Measurements from ENCODE around the gene ELAVL1.

ELAVL1 gene

DNA sequence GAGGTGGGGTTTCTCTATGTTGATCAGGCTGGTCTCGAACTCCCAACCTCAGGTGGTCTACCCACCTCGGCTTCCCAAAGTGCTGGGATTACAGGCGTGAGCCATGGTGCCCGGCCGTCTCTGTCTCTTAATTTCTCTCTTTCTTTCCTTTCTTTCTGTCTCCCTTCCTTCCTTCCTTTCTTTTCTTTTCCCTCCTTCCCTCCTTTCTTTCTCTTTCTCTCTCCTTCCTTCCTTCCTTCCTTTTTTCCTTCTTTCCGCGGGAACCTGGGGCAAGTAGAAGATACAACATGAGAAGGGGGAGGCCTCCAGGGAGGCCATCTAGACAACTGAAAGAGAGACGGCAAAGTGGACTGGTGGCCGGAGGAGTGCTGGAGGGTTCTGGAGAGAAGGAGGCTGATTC is 15.2 kb upstream of the ELAVL1 start:
- no peak for DNase-seq

DNA sequence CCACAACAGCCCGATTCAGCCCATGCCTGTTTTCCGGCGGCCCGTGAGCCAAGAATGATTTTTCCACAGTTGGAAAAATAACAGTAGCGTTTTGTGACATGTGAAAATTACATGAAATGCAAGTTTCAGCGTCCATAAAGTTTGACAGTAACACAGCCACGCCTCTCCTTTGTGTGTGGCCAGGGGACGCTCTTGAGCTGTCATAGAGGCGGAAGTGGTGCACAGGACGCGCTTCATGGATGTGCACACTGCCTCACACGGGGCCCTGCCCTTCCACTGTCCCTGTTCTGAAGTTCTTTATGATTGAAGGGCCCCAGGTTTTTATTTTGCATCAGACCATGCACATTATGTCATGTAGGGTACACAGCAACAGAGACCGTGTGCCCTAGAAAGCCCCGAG is 12.4 kb upstream of the ELAVL1 start:
- DNase-seq: no peak

DNA sequence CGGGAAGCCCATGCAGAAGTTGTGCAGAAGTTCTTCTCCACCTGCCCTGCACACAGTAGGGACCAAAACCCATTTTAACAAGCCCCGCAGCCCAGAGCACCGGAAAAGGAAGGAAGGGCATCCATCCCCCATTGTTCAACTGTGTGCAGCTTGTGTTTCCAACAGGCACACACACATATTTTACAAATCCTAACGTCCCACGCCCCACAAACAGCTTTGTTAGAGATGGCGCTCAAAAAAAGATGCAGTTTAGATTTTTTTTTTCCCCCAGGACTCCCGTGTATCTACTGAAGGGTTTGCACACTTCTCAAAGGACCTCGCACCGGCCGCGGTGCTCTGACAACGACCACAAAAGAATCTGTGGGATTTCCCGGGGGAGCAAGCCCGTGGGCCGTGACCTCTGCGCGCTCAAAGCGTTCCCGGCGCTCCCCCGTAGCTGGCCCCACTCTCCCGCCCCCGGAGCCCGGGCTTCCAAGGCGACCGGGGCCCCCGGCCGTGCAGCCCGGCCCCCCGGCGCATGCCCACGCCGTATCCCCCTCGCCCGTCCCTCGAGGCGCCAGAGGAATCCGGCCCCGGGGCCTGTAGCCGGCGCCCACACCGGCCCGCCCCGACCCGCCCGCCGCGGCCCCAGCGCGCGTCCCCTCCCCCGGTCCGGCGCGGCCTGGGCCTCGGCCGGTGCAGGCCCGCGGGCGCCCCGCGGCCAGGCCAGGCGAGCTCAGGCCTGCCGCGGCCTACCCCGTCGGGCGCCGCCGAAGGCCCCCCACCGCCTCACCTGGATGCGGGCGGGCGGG is 523 bp downstream of the ELAVL1 start:
- peak; percentile 24 for DNase-seq

DNA sequence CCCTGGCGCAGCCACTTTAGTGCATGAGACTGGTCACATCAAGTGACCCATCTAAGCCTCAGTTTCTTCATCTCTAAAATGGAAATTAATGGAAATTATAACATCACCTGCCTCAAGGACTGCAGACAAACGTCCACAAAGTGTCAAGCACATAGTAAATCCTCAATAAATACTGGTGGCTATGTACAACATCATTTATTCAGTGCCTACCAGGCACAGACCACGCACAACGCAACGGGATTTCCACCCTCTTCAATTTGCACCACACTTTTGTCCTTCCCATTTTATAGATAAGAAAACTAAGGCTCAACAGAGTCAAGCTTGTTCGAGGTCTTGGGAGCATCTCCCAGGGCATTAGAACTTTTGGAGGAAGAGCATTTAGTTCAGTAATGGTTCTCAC is 1.4 kb downstream of the ELAVL1 start:
- no peak for DNase-seq

DNA sequence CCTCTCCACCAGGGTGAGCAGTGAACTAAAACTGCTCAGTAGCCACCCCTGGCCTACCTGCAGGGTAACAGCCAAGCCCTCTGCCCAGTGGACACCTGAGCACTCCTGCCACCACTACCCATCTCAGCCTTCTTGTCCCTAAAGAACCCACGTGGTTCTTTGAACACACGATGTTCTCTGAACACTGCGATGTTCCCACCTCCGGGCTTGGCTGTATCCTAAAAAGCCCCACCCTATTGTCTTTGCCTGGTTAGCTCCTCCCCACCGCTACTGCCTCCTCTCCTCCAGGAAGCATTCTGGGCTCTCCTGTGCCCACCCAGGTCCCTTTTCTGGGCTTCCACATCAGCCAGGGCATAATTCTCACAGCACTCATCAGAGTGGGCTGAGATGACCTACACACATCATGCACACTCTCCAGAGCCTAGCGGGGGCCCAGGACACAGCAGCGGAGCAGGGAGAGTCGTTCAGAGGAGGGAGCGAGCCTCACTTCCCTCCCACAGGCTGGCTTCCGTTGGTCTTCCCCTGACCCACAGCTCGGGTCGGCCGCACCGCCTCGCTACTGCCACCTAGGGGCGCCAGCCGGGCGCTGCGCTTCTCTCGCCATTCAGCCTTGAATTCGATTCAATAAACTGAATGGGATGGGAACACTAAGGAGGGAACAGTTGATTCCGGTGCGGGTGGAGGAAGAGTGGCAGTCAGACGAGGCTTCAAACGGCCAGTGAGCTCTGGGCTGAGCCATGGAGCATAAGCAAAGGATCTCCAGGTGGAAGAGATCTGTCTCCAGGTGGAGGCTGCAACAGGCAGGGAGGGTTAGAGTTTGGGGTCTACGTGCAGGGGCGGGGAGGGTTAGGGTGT is 3.2 kb downstream of the ELAVL1 start:
- DNase-seq: peak; percentile 51

DNA sequence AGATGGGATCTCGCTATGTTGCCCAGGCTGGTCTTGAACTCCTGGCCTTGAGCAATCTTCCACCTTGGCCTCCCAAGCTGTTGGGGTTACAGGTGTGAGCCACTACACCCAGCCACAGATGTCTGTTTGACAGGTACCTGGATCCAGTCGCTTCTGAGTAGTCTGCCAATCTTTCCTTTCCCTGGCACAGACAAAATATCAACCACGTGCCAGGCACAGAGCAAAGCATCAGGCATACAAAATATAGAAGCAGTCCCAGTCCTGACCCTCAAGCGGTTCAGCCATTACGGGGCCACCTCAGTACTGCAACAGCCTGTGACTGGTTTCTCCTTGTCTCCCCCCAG is 3.8 kb downstream of the ELAVL1 start:
- DNase-seq: no peak

DNA sequence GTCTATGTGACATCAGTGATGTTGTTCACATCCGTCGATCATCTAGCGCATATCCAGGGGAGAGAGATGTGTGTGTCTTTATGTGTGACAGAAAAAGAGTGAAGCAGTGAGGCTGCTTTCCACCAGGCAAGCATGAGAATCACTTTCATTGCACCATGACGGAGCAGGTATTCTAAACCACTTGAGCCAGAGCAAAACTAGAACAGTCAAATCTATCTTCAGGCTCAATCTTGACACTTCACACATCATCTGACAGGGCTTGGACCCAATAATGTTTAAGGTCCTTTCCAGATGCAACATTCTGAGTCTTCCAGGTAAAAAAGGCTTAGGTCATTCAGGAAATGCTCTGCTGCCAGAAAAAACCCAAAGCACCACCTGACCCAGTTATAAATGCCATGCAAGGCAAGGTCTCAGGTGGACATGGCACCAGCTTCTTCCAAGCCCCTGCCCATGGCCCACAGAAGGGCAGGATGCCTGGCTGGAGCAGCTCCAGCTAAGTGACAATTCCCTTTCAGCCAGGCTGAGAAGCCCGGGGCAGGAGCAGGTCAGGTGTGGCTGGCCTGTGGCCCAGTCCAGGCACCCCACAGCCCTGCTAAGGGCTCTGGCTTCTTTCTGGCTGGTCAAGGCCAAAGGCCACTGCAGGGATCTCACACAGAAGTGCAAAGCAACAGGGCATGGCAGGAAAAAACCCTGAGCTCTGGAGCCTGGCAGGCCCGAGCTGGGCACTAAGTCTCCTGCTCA is 5.0 kb downstream of the ELAVL1 start:
- no peak for DNase-seq

DNA sequence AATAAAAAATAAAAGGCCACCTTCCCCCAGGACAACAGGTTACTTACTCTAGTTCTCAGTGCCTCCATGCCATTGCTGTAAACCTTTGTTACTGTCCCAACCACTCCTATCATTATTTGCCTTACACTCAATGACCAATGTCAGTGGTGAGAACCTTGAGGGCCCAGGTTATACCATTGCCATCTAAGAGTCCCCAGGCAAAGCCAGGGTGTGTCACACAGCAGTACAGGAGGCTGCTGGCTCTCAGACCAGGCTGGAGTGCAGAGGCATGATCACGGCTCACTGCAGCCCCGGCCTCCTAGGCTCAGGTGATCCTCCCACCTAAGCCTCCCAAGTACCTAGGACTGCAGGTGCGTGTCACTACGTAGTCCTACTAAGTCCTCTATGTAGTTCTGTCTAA is 6.1 kb downstream of the ELAVL1 start:
- no peak for DNase-seq

DNA sequence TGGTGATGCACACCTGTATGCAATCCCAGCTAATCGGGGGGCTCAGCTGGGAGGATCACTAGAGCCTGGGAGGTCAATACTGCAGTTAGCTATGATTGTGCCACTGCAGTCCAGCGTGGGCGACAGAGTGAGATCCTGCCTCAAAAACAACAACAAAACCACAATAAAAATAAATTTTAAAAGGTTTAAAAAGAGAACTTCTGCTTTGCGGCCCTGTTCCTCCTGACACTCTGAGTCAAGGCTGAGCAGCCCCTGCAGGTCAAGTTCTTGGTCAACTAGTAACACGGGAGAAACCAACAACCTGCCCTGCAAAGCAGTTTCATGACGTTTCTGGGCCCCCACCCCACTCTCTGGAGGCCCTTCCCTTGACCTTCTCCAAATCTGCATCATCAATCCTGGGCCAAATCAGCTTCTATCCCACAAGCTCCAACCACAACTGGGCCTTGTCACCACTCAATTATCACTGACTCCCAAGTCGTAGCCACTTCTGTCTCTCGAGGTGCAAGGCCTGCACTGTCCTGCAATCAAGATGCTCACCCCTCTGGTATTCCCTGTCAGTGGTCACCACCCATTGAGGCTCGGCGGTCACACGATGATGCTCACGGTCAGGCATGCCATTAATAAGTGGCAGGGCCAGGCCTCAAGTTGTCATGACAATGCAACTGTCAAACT is 7.5 kb downstream of the ELAVL1 start:
- DNase-seq: no peak

DNA sequence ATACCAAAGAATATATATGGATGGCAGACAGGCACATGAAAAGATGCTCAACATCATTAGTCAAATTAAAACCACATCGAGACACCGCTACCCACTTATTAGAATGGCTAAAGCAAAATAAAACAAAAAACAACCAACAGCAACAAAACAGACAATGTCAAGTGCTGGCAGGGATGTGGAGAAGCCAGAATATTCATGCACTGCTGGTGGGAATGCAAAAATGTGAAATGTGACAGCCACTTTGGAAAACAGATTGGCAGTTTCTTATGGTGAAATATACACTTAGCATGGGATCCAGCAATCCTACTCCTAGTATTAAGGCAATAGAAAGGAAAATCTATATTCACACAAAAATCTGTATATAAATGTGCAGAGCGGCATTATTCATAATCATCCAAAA is 8.6 kb downstream of the ELAVL1 start:
- no peak for DNase-seq

DNA sequence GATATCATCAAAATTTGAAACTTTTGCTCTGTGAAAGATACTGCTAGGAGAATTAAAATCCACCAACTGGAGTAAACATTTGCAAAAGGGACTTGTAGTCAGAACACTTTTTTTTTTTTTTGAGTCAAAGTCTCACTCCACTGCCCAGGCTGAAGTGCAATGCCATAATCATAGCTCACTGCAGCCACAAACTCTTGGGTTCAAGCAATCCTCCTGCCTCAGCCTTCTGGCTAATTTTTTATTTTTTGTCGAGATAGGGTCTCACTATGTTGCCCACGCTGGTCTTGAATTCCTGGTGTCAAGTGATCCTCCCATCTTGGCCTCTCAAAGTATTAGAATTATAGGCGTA is 9.7 kb downstream of the ELAVL1 start:
- no peak for DNase-seq

DNA sequence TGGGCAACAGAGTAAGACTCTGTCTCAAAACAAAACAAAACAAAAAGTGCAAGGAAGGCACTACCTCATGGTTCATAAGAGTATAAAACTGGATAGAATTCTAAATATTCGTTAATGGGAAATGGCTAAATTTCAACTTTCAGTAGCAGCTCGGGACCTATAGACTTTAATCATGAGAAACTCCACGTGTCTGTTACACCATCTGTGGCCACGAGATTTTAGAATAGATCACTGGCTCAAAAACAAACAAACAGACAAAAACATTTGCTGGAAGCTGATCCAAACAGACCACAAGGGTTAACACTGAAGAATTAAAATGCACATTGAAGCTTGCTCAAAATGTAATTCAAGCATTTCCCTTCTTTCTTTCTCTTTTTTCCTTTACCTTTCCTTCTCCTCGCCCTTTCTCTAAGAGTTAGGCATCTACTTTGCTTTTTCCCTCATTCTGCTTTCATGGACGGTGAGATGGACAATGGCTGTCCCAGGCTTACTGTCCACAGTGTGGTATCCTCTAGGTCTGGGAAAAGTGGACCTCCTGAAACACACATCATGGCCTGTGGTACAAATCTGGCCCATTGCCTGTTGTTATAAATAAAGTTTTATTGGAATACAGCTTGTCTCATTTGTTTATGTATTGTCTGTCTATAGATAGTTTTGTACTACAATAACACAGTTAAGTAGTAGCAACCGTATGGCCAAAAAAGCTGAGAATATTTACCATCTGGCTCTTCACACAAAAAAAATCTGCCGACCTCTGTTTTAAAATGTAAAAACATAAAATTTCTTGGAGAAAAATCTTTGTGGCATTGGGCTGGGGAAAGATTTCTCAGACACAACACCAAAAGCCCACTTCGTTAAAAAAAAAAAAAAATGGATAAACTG is 10.3 kb downstream of the ELAVL1 start:
- no peak for DNase-seq

DNA sequence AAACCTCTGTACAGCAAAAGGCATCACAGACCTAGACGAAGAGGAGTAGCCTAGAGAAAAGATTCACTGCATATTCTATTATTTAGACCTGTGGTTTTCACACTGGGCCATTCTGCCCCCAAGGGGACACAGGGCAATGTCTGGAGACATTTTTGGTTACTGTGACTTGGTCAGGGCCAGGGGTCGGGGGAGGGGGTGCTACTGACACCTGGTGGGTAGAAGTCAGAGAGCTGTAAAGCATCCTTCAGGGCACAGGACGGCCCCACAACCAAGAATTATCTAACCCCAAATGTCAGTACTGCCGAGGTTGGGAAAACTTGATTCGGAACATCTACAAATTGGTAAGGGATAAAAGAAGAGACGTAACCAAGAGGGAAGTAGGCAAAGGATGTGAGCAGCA is 11.3 kb downstream of the ELAVL1 start:
- no peak for DNase-seq

DNA sequence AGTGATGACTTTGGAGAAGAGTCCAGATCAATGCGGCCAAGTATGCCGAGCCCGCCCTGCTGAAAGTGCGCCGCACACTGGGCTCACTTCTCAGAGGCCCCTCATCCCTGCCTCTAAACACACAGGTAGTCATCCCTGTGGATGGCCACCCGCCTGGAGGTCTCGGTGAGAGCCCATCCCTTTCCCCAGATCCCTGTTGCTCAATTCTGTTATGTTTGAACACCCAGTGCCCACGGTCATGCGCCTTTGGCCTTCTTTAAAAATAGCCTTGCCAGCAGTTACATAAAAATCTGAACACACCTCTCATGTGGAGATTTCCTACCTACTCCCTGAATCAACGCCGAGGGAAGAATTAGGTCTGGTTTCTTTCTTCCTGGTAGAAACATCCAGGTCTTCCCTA is 11.9 kb downstream of the ELAVL1 start:
- DNase-seq: no peak

DNA sequence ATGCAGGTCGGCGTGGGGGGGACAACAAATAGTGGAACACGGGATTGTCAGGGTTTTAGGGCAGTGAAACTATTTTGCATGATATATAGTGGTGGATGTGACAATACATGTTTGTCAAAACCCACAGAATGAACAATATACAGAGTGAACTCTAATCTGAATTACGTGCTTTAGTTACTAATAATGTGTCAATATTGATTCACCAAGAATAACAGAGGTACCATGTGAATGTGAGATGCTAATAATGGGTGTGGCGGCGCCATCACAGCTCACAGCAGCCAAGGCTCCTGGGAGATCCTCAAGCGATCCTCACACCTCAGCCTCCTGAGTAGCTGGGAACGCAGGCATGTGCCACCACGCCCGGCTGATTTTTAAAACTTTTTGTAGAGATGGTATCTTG is 12.9 kb downstream of the ELAVL1 start:
- DNase-seq: no peak

DNA sequence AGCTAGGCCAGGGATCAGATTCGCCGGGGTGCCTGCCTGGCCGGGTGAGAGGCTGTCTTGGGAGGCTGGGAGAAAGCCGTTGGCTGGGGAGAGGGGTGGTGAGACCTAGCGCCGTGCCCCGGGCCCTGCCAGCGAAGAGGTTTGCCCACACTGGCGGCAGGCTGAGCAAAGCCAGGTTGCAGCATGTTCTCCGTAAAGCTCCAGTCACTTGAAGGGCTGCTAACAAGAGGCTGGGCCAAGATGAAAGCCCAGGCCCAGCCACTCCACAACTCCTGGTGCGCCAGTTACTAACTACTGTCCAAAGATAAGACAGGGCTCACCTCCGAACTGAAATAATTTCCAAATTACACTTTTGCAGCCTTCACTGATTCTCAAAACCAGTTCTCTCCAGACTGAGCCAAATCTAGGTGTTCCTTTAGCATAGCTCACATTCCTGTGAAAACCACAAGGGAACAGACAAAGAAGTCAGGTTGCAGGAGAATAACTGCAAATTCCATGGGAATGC is 16.3 kb downstream of the ELAVL1 start:
- no peak for DNase-seq

DNA sequence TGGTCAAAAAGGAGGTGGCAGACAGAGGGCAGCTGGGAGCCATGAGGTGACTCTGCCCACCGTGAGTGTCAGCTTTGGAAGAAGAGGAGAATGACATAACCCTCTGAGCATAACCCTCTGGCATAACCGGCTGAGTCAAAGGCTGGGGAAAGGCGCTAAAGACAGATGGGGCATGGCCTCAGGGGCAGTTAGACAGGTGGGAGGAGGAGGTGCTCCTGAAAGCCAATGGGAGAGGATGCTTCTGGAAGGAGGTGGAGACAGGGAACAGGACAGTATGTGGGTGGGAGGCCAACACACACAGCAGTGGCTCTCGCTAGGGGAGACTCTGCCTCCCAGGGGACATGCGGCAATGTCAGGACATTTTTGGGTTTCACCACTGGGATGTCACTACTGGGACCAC is 17.1 kb downstream of the ELAVL1 start:
- DNase-seq: no peak

DNA sequence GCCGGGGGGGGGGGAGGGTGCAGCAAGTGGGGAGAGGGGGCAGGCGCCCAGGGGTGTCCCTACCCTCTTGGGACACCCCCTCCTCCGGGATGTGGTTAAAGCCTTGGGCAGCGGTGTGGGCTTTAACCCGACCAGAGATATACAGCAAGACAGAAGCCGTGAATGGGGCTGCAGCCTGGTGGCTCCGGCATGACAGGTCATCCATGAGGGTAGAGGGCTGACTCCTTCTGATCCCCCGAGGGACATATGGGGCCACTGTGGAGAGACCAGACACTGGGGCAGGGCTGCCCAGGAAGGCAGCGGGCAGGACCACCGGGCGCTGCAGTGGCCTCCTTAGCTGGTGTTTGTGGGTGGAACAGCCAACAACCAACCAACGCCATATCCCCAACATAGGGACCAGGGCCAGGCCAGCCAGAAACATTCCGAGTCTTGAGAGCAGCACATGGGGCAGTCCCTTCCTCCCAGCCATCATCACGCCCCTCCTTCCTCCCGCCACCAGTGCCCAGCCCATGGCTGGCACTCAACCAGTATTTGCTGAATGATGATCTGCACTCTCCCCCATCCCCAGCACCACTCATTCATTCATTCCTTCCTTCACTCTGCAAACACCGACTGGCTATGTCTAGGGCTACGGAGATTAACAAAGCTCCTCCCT is 18.2 kb downstream of the ELAVL1 start:
- DNase-seq: no peak

DNA sequence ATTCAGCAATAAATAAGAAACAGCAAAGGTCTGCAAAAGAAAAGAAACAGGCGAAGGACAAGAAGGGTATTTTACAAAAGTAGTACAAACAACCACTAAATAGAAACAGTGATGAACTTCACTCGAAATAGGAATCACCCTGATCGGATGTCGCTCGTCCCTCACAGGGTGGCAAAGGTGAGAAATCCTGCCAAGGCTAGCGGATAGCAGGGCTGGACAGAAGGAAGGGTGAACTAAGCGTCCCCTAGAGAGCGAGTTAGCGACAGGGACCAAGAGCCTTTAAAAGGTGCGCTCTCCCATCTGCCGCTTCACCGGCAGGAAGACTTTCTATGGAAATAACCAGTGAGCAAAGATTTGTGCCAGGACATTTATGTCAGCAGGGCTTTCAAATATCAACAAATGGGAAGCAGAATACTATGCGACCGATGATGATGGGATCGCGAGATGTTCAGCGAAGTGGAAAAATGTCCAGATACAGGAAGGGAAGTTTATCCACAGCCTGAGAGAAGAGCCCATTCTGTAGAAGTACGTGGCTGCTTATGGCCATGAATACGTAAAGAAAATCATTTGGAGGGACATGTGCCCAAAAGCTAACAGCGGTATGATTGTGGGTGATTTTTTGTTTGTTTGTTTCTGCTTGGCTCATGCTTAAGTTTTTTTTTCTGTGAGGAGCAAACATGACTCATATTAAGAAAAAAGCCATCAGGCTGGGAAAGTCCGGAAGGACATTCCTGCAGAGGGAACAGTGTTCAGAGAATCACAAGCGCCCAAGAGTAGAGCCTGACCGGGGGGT is 18.9 kb downstream of the ELAVL1 start:
- DNase-seq: no peak

DNA sequence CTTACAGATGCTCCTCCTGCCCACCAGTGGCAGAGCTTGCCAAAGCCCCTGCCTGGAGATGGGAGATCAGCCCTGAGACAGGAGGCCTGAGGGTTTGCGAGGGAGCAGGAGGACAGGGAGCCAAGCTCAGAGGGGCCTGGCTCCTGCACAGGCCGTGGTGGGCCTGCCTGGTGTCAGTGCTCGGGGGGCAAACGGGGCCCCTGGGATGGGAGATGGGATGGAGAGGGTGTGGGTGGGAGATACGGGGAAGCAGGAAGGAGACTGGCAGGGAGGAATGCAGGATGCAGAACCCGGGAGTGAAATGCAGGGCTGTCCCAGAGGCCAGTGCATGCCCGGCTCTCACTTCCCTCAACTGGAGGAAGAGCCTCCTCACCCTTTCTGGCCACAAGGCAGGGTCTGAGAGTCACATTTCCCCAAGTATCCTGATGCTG is 19.9 kb downstream of the ELAVL1 start:
- DNase-seq: no peak
